NT2/D1 (cell line): ENCODE data around the gene ZCWPW1.

Experiments
- SUZ12 ChIP-seq: IDR thresholded peaks from 2 replicates; pipeline ENCODE4 v1.6.1; 2011; ENCODE audit not compliant: insufficient read length, insufficient read depth; ENCODE audit errors: extremely low read depth
- ZNF274 ChIP-seq: IDR thresholded peaks from 2 replicates; pipeline ENCODE4 v1.6.1; 2011; ENCODE audit warnings: mild to moderate bottlenecking, low read depth, low read length

GRCh38 chr7:100437150-100438100 lies 8.9 kb upstream of the ZCWPW1 start:
- TF ChIP-seq SUZ12, result no peak
- no peak for TF ChIP-seq ZNF274
